HEK293 (cell line): ENCODE data around the gene PCDHA7.

Experiments used
- CTCF ChIP-seq: fragments of 450-650 bp; formaldehyde crosslinking; IDR thresholded peaks from 2 replicates; pipeline ENCODE4 v1.5.1; 2016; ENCODE audit warnings: missing biosample characterization, missing genetic modification characterization
- ZNF175 ChIP-seq: fragments of 450-650 bp; formaldehyde crosslinking; IDR thresholded peaks from 2 replicates; pipeline ENCODE4 v1.5.1; 2016; ENCODE audit warnings: missing biosample characterization, missing genetic modification characterization
- ZNF324 ChIP-seq: fragments of 450-650 bp; formaldehyde crosslinking; IDR thresholded peaks from 2 replicates; pipeline ENCODE4 v1.5.1; 2016; ENCODE audit warnings: missing biosample characterization, missing genetic modification characterization
- ZNF544 ChIP-seq: fragments of 450-650 bp; formaldehyde crosslinking; IDR thresholded peaks from 2 replicates; pipeline ENCODE4 v1.5.0; 2017; ENCODE audit warnings: missing biosample characterization, missing genetic modification characterization

- no peak for TF ChIP-seq ZNF175
- TF ChIP-seq CTCF (tag by site-specific recombination), result no peak
- no peak for TF ChIP-seq ZNF324 (tag by site-specific recombination)
- no peak for TF ChIP-seq ZNF544
Observed at GRCh38 chr5:140877262-140877581, 43.2 kb downstream of the PCDHA7 start.
